ENCODE results near the gene TGFBRAP1.

GRCh38 chr2:105365206-105365605, 35.7 kb upstream of the TGFBRAP1 start:
- TF ChIP-seq POLR2AphosphoS5 (IDR thresholded peaks at IDR 0.05; ENCODE audit: low read depth, low read length) (no peak), POLR2A (IDR thresholded peaks at IDR 0.05; ENCODE audit: low read depth, low read length) (no peak)

Data from GM12892 (cell line).